HG03095 (cell line): ENCODE data around the gene CEP72.
"Not testable (repeated sequence)": the region's sequence is repeated elsewhere in the genome, so short reads cannot be mapped to it uniquely, and the experiment has no call there.

Source experiments
- ATAC-seq: cut with Tn5 transposase; IDR thresholded peaks from one replicate; pipeline ENCODE4 v1.9.1; 2021; ENCODE audit warnings: moderate library complexity; ENCODE audit not compliant: unreplicated experiment

Gene CEP72

DNA sequence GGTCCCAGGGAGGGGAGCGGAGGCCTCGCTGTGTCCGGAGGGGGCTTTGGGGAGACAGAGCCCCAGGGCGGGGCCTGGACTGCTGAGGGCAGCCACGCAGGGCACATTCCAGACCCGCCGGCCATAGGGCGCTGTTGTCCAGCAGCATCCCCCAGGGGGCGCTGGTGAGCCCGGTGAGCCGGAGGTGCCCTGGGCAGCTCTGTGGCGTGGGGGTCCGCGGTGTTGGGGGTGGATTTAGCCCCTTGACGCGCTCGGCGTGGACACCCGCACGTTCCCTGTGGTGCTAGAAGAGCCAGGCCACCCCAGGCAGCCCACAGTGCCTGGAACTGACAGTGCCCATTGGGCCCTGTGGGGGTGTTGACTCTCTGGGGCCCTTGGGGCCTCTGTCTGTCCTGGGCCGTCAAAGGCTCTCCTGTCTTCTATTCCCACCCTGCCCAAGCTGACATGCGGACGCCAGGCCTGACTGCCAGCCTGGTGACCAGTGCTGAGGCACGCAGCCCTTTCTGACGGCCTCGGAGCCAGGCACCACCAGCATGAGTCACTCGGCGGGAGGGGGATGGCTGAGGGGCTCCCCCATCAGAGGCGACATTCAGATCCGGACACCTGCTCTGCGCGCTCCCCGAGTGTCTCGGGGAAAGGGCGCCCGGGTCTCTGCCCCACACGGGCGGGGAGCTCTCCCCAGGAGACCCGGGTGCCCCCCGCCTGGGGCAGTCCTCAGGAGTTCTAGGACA is 57.1 kb downstream of the CEP72 start:
- ATAC-seq: no peak

DNA sequence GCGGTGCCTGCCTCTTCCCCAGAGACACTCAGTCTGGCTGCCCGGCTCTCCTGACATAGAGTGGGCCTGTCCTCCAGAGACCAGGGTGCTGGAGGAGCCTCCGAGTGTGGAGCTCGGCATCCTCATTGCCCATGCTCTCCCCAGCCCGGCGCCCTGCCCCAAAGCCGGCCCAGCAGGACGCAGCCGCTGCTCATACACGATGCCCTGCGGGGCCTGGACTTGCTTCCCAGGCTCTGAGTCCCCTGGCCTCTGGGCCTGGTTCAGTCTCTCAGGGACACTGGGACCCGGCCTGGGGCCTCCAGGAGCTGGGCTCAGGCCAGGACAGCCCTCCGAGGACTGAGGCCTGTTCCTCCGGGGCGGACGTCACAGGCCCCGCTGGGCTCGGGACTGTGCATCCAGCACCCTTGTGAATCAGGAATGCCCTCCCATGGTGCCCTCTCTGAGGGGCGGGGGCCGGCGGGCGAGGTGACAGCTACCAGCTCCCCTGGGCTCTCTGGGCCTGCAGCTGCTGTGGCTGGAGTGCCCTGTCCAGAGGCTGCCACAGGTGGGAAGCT is 57.8 kb downstream of the CEP72 start:
- ATAC-seq: no peak

DNA sequence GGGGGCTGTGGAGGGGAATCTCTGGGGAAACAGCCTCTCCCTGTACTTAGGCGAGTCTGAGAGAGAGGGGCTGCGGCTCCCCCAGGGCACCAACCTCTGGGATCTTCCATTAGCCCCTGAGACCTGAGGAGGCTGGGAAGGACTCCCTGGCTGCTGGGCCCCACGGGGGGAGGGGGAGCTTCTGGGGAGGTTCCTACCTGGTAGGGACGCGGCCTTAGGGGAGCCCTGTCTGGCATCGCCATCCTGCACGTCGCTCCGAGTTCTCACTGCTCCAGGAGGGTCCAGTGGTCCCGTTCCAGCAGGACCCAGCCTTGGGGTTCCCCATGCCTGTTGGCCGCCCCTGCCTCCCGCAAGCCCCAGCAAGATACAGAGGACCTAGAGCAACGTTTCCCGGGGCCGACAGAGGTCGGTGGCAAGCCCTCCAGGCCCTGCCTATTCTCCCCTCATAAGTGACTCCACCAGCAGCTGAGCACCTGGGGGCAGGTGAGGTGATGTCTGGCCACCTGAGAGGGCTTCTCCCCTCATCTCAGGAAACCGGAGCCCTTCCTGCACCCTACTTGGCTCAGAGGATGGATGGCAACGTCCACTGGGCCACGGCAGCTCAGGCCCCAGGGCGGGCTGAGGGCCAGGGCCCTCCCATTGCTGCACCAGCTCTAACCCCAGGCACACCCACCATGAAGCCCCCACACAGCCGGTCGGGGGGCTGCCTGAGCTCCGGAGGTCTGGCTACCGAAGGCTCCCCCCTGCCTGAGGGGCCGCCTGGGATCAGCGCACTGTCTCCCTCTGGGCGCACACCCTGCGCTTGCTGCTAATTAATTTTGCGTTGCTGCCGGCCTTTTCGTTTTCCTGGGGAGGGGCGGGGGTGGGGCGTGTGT is 58.5 kb downstream of the CEP72 start:
- ATAC-seq: no peak

DNA sequence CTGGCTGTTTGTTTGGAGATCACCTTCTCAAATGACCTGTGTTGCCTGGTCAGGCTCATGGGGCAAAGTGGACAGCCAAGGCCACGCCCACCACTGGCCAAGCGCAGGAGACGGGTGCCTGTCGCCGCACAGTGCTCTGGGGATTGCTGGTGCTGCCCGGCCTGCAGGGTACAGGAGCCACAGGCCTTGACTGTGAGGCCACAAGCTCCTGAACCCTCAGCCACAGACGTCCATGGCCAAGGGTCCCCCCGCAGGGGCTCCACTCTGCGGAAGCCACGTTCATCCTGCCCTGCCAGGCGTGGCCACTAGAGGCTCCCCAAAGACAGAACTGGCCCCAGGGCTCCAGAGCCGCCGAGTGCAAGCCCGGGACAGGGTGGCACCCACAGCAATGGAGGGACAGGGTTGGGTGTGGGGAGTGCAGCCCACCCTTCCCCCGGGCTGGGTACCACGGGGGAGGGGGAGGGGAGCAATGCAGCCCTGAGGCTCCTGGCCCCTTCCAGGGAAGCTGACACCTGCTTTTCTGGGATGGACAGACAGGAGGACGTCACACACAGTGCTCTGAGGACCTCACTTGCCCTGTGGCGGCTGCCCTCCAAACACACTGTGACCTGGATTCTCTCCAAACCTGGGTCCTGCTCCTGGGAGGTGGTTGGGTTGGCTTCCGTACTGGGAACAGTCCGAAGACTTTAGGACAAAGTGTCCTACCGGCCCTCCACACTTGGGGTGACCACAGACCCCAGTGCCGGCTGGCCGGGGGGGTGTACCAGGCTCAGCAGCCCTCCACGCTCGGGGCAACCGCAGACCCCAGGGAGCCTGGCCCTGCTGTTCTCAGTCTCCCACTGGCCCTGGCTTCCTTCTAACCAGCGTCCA is 59.6 kb downstream of the CEP72 start:
- peak; percentile 61 for ATAC-seq

DNA sequence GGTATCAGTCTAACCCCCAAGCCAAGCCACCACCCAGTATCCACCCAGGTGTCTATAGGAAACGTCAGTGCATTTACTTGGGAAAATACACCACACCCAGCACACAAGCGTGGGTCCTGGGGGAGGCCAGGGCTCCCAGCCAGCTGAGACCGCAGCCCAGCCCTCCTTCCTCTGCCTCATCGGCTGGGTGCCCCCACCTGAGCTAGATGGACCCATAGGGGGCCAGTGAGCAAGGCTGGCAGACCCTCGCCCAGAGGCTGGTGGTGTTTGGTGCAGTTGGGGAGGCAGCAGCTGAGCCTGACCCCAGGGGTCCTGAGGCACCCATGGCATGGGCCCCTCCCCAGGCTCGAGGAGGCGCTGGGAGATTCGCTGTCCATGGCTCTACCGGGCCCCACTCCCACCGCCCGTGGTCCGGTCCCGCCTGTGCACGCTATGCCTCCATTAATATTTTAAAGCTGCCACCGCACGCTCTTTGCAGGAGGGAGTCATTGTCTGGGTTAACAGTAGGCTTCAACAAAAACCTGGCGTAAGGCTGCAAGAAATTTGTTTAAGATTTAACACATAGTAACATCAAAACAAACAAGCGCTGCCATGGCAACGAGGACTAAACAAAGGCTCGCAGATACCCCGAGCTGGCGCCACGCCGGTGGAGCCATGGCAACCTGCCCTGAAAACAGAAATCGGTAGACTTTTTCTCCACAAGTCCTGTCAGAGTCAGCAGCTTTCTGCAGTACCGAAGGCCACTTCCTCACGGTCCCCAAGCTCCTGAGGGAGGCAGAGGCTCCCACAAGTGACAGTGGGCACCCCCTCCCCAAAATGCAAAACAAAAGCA is 60.4 kb downstream of the CEP72 start:
- no peak for ATAC-seq

DNA sequence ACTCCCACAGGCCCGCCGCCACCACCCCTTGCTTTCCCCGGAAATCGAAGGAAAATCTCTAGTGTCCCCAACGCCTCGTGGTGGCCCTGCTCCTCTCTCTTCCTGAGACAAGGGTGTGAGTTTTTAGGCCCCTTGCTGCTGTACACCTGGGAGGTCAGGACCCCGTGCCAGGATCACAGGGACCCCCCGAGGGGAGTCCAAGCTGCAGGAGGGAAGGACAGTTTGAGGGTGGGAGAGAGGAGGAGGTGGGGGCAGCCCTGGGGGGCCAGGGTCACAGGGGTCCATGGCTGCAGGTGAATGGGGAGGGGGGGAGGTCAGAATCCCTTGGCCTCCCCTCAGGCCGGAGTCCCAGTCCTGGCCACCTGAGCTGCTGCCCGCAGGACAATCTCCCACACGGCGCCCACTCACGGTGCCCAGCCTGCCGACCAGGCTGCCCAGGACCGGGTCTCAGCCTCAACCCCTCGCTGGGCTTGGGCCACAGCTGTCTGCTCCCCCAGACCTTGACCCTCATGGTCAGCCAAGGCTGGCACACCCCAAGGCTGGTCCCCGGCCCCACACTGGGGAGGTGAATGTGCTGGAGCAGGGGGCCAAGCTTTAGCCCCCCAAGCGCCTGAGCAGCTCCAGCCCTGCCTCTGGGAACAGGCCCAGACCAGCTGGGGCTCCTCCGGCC is 61.2 kb downstream of the CEP72 start:
- no peak for ATAC-seq

DNA sequence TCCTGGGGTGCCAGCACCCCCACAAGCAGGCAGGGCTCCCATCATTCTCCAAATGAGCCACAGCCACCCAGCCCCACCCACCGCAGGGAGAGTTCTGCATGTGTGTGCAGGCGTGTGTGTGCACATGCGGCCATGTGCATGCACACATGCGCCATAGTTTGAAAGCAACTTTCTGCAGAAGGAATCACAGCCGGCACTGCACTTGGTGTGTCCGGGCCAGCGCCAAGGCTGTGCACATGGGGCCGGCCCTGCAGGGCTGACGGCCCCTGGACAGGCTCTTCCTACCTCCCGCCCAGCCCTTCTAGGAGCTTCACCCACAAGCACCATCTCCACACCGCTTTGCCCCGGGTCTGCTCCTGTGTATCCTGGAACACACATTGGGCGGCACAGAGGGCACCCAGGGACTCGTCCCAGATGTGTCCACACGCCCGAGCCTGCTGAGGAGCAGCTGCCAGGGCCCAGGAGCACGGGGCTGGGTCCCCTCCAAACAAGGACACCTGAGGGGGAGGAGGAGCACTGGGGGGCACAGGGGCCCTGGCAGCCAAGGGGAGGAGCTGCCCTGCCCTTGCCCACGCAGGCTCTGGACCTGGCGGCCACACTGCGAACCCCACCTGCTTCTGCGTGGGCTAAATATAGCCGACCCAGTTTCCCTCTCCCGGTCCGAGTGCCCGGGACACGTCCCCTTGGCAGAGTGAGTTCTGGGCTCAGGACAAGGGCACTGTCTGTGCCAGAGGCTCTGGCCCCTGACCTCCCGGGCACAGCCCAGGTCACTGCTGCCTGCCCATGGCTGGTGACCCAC is 61.9 kb downstream of the CEP72 start:
- ATAC-seq: no peak

DNA sequence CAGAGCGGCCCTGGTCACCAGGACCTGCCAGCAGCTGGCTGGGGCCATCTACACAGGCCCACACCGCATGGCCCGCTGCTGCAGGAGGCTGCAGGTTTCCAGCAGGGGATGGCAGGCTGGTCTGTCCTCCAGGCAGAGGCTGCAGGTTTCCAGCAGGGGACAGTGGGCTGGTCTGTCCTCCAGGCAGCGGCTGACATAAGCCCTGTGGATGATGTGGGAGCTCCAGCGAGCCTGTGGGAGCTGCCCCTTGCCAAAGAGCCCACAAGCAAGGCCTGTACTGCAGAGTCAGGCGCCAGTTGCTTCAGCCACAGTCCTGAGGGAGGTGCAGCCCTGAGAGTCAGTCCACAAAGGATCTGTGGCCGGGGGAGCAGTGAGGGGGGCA is 62.5 kb downstream of the CEP72 start:
- no peak for ATAC-seq

DNA sequence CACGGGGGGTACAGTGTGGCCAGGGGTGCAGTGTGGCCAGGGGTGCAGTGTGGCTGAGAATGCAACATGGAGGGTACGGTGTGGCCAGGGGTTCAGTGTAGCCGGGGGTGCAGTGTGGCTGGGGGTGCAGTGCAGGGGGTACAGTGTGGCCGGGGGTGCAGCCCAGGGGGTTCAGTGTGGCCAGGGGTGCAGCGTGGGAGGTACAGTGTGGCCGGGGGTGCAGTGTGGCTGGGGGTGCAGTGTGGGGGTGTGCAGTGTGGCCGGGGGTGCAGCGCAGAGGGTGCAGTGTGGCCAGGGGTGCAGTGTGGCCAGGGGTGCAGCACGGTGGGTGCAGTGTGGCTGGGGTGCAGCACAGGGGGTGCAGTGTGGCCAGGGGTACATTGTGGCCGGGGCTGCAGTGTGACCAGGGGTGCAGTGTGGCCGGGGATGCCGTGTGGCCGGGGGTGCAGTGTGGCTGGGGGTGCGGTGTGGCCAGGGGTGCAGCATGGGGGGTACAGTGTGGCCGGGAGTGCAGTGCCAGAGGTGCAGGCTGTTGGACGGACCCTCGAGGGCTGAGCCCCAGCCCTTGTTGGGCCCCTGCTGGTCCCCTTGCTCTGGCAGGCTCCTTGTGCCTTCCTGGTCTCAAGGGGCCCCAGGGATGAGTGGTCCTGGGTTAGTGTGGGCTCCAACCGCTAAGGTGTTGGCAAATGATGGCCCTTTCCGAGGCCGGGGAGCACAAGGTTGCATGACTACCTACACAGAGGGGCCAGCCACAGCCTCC is 63.2 kb downstream of the CEP72 start:
- no peak for ATAC-seq

DNA sequence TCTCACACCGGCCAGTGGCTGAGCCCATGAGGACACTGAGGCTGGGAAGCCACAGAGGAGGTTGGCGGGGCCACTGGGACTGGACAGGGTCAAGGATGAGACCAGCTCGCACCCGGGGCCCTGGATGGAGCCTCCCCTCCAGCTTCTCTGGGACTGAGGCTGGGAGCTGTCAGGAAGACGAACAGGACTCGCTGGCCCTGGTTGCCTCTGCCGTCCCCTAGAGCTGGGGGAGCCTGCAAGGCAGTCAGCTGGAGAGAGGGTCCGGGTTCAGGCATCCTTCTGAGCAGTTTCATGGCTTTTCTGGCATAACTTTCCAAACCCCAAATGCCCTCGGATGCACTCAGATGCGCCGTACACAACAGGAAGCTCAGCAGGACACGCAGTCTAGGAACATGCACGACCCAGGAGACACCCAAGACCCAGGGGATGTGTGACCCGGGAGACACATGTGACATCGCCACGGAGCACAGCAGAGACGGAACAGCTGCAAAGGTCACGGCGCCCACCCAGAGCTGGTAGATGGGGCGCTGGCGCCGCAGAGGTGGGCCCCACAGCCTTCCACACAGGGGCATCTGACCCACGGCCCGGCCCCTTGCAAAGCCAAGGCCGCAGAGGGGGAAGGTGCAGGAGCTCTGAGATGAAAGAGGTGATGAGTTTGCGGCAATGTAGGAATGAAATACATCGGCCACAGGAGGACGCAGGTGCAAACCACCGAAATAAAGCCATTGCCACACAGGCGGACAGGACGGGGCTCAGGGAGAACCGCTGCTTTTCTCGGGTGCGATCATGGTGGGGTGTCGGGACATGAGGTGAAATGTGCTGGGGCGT is 63.9 kb downstream of the CEP72 start:
- ATAC-seq: no peak

DNA sequence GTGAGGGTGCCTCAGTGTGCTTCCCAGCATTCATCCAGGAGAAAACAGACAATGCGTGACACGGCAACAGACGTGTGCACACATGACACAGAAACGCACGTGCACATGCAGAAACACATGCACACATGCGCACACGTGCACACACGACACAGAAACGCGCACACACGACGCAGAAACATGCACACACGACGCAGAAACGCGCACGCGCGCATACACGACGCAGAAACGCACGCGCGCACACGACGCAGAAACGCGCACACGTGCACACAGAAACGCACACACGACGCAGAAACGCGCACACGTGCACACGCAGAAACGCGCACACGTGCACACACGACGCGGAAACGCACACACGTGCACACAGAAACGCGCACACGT is 64.5 kb downstream of the CEP72 start:
- no peak for ATAC-seq

DNA sequence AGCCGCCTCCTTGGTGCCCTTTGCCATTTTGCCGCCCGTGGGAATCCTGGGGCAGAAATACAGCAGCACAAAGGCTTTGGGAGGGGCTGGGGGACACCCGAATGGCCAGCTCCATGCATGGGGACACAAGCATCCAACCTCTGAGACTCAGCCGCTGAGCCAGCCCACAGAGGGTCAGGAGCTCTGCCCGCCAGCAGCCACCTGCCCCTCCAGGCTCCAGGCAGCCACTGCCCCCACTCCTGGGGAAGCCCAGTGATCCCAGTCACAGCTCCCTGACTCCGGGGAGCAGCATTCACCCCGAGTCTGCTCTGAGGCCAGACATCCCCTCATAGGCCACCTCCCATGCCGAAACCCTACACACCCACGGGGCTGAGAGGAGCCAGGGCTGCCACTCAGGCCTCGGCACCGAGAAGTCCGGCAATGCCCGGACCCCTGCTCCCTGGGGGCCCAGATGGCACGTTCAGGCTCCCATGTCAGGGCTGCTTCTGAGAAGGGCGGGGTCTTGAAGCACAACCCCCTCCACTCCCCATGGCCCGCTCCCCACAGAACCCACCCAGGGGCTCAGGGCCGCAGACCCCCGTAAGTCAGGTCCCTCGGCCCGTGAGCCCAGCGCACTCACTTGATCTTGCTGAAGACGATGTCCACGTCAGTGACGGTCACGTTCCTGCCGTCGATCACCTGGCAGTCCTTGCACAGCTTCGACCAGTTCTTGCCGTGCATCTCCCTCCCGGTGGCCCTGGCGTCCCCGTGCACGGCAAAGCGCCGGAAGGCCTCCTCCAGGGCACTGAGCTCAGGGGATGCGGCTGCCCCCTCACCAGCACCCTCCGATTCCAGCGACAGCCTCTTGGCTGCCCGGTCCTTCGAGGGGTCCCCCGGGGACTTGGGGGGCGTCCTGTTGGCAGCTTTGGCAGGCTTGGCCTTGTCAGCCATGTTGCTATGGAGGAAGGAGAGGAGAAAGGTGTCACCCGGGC is 65.3 kb downstream of the CEP72 start:
- ATAC-seq: no peak

DNA sequence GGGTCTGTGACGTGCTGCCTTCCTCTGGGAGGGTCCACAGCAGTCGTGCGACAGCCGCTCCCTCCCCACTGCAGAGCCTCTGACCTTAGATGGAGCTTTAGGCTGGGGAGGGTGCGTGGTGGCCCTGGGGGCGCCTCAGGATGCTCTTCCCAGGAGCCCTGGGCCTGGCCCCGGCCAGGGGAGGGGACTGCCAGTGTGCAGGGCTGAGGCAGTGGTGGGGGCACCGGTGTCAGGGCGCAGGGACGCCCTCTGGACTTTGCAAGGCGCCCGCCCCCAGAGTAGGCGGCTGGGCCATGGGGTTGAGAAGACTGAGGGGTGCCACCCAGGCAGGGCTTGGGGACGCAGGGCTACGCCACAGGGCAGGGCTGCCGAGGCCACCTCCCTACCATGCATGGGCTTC is 66.4 kb downstream of the CEP72 start:
- not testable (repeated sequence) for ATAC-seq

DNA sequence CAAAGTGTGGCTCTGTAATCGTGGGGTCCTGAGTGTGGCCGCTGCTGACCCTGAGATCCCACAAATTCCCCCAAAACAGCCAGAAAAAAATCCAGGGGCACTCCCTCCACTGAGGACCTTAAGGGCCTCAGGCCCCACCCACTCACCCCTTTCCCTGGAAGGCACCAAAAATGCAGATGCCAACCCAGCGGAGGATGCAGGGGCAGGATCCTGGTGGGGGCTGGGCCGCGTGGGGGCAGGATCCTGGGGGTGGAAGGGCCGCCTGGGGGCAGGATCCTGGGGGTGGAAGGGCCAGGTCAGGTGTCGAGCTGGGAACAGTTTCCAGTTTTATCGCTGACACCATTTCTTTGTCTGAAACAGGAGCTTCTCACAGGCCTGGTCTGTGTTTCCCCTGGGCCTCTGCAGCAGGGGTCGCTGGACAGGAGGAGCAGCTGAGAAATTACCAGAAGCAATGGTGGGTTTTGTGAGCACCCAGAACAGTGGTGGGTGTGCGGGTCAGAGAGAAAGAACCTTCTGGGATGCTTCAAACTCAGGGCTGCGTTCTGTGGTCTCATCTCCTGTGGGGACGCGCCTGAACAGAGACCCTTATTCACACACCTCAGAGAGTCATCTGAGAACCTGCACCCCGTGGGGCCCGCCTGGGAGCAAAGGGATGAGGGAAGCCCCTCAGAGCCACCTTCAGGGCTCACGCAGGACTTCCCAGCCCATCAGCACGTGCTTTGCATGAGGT is 67.2 kb downstream of the CEP72 start:
- ATAC-seq: not testable (repeated sequence)

DNA sequence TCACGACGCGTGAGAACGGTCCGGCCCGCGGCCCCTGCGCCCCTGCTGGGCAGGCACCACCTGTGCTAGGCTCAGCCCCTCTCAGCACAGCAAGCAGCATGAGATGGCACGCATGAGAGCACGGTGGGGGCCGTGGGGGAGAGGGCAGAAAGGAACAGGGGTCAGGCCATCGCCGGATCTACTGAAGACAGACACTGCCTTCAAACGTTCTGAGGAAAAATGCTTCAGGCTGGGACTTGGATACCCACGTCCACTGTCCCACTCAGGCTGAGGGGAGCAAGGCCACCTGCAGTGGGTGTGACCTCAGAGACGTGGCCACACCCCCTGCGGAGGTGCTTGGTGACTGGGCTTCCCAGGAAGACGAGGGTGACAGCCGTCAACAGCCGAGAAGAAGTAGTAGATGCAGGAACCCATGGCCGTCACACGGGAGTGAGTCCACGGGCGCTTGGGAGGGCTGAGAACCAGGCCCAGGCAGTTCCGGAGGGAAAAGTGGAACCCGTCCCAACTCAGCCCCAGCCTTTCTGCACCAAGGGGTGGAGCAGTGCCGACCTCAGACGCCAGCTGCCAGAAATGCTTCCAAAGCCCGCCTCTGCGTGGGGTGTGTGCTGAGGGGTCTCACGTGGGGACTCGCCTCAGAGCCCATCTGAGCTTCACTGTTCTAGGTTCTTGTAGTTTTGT is 68.1 kb downstream of the CEP72 start:
- ATAC-seq: not testable (repeated sequence)
